Fibroblast of mammary gland (primary cell): ENCODE results near the gene SUSD1.

Experiments
- DNase-seq: peaks from one replicate; pipeline ENCODE4 v3.0.0-alpha.2; 2010; ENCODE audit warnings: low read depth
- H3K4me3 ChIP-seq: 2 replicates; pipeline ENCODE4 v1.5.1; 2011; ENCODE audit warnings: low read depth, mild to moderate bottlenecking, low read length, moderate library complexity; ENCODE audit not compliant: control insufficient read depth
- TF ChIP-seq, protein P1 (sequence below): conservative IDR thresholded peaks from 2 replicates; pipeline ENCODE4 v1.5.1; 2011; ENCODE audit warnings: low read depth, low read length, inconsistent platforms; ENCODE audit not compliant: control insufficient read depth, insufficient read depth

The SUSD1 gene

GRCh38 chr9:112041199-112041535 is 133.9 kb downstream of the SUSD1 start:
- TF ChIP-seq, protein P1, sequence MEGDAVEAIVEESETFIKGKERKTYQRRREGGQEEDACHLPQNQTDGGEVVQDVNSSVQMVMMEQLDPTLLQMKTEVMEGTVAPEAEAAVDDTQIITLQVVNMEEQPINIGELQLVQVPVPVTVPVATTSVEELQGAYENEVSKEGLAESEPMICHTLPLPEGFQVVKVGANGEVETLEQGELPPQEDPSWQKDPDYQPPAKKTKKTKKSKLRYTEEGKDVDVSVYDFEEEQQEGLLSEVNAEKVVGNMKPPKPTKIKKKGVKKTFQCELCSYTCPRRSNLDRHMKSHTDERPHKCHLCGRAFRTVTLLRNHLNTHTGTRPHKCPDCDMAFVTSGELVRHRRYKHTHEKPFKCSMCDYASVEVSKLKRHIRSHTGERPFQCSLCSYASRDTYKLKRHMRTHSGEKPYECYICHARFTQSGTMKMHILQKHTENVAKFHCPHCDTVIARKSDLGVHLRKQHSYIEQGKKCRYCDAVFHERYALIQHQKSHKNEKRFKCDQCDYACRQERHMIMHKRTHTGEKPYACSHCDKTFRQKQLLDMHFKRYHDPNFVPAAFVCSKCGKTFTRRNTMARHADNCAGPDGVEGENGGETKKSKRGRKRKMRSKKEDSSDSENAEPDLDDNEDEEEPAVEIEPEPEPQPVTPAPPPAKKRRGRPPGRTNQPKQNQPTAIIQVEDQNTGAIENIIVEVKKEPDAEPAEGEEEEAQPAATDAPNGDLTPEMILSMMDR = no peak
- H3K4me3 ChIP-seq = no peak overlapping the region
- DNase-seq = no peak

DNA sequence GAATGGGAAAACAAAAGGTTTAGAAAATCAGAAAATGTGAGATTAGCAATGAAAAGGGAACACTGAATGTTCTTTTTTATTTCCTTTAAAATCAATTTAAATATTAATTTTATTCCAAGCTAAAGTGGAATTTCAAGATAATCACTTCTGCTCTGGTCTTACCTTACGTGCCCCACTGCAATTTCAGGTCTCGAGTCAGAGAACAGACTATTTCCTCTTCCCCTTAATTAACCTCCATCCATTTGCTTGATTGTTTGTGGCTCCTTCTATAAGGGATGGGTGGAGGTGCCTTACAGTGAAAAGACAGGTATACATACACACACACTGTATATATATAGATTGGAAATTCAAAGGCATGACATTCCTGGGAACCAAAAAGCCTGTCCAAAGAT is 137.1 kb downstream of the SUSD1 start:
- TF ChIP-seq, protein P1 = no peak
- H3K4me3 ChIP-seq = no peak overlapping the region
- DNase-seq = no peak

DNA sequence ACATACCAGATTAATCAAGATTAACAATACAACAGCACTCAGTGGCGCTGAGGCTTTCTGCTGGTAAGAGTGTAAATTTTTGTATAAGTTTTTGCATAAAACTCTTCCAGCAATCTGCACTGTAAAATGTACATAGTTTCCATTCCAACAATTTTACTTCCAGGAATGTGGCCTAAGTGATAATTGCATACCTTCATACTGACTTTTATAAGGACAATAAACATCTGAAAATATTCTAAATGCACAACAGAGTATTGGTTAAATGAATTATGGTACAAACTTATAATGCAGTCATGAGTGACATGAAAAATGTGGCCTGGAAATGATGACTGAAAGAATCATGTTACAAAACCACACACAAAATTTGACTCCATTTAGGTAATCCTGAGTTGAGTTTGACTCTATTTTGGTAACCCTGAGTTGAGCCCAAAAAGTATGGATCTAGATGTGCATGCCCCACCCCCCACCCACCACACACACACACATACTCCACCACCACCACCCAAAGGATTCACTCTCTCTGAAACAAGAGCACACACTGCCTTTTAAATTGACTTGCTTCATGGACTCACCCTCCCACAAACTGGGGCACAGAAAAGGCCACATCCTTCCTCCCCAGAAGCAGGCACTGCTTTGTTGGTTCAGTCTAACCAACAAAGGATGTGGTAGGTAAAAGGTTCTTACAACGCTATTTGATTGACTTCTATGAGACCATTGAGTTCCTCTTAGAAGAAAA is 137.6 kb downstream of the SUSD1 start:
- peak; percentile 60 for DNase-seq
- TF ChIP-seq, protein P1 = no peak
- no peak overlapping the region for H3K4me3 ChIP-seq

- TF ChIP-seq, protein P1 = no peak
- DNase-seq = no peak
- H3K4me3 ChIP-seq = no peak overlapping the region
Measured at GRCh38 chr9:112035166-112035826, 139.8 kb downstream of the SUSD1 start.

DNA sequence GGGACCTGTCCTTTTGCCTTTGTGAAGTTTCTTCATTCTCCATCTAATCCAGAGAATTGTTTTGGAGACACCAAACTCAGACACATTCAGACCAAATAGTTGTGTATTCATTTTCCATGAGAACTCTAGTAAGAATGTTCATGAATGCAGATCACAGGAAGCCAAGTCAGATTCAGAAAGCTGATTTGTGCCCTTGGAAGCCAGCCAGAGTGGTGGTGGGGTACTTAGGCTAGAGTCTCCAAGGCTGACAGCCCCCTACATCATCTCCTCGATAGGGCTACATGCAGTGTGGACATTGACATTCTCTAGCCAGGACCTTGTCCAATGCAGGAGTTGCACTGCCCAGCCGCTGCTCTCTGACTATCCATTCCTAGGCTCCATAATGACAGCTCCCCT is 140.9 kb downstream of the SUSD1 start:
- no peak overlapping the region for H3K4me3 ChIP-seq
- TF ChIP-seq, protein P1 = no peak
- DNase-seq = no peak

DNA sequence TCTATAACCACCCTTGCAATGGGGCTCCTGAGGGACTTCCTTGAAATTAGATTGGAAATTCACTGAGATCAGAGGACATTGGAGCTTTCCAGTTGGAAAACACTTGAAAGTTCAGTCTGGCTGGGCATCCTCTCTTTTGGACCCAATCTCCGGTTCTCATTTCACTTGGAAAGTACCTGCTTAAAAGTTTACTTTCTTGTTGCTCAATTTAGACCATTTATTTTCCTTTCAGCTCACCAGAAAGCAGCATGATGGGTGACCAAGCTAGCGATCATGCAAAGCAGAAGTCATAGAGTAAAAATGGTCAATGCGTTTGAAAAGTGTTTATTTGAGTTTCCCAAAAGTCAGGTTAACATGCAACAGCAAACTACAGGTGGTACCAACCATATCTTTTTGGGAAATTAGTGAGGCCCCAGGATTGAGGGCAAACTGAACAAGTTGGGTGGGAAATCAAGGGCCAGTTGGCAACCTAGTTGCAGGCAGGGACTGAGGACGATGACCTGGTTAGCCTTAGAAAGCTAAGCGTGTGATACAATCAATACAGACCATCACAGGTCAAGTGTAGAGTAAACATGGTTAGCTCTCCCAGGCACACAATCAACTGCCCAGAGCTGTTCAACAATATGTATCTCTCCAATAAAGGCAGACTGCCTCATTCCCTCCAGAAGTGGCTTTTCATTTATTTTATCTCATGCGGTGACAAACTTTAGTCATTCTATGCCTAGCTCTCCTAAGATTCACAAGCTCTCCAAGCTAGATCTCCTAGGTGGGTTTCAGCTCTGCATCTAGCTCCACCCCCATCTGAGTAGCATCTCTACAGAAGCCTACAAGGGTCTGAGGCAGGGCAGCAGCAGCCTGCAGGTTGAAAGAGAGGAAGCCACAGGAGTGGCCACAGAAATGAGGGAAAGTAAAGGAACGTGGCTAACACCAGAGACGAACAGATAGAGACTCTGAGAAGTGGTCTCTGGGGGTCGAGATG is 141.6 kb downstream of the SUSD1 start:
- H3K4me3 ChIP-seq = no peak overlapping the region
- no peak for DNase-seq
- TF ChIP-seq, protein P1 = no peak
